GM21360 (cell line): ENCODE results near the gene AQP2.

Experiments used
- ATAC-seq: cut with Tn5 transposase; IDR thresholded peaks from one replicate; pipeline ENCODE4 v1.9.1; 2021; ENCODE audit warnings: mild to moderate bottlenecking, moderate library complexity; ENCODE audit not compliant: unreplicated experiment

AQP2 gene

GRCh38 chr12:49967777-49968250, 17.3 kb downstream of the AQP2 start:
- ATAC-seq = no peak

GRCh38 chr12:49968471-49968870, 17.9 kb downstream of the AQP2 start:
- no peak for ATAC-seq

- ATAC-seq = no peak
These were observed 18.5 kb downstream of the AQP2 start for GRCh38 chr12:49969027-49969426.

- no peak for ATAC-seq
These were observed 19.3 kb downstream of the AQP2 start for GRCh38 chr12:49969651-49970429.

GRCh38 chr12:49970658-49971057, 20.1 kb downstream of the AQP2 start:
- ATAC-seq = no peak

GRCh38 chr12:49971141-49971540, 20.6 kb downstream of the AQP2 start:
- ATAC-seq = no peak

- no peak for ATAC-seq
These were observed 21.6 kb downstream of the AQP2 start for GRCh38 chr12:49972129-49972528.

- no peak for ATAC-seq
These were observed 22.3 kb downstream of the AQP2 start, which contains the start of gene AQP6 for GRCh38 chr12:49972641-49973360. TSS of gene AQP6 (plus strand) at chr12:49972947. CDS start at chr12:49973174, 227 bp downstream.

GRCh38 chr12:49973361-49973830, 22.9 kb downstream of the AQP2 start:
- no peak for ATAC-seq

GRCh38 chr12:49974231-49974675, 23.7 kb downstream of the AQP2 start:
- ATAC-seq = no peak

- no peak for ATAC-seq
These were observed 24.3 kb downstream of the AQP2 start for GRCh38 chr12:49974677-49975317.

- no peak for ATAC-seq
These were observed 24.8 kb downstream of the AQP2 start for GRCh38 chr12:49975318-49975761.

GRCh38 chr12:49976557-49976956, 26.0 kb downstream of the AQP2 start:
- no peak for ATAC-seq

- no peak for ATAC-seq
These were observed 27.6 kb downstream of the AQP2 start for GRCh38 chr12:49978125-49978524.

- no peak for ATAC-seq
These were observed 28.6 kb downstream of the AQP2 start for GRCh38 chr12:49979016-49979586.

GRCh38 chr12:49979791-49980190, 29.3 kb downstream of the AQP2 start:
- no peak for ATAC-seq

- ATAC-seq = no peak
These were observed 30.2 kb downstream of the AQP2 start for GRCh38 chr12:49980501-49981349.

- no peak for ATAC-seq
These were observed 31.9 kb downstream of the AQP2 start for GRCh38 chr12:49982246-49983087.

GRCh38 chr12:49983892-49984291, 33.4 kb downstream of the AQP2 start:
- no peak for ATAC-seq
